Heart left ventricle (tissue), 16 donors: ENCODE measurements around the gene KRT17. TPM values are rescaled to one million over a fixed set of nuclear protein-coding genes. Genes with fewer than 3 reads are reported as not detected.
A peak's percentile ranks its signal among the peaks of the same experiment; 100 is the strongest.

Experiments used
- ATAC-seq, 4 donors: fragments of 200-7000 bp; cut with Tn5 transposase; one replicate each; pipeline ENCODE4 v1.9.1; 2020 to 2022; ENCODE audit warnings: moderate library complexity in 4 of 4, mild to moderate bottlenecking in 3 of 4, moderate number of reproducible peaks in 1 of 4
- DNase-seq, 5 donors: peaks; one replicate each; pipeline ENCODE4 v3.0.0-alpha.2; 2020
- H3K27ac ChIP-seq, 12 donors: fragments of 200-600 bp; sonication (generic) in 4 of 12; one replicate each; pipeline versions ENCODE4 v1.5.0 to v1.8.0; 2016 to 2022; ENCODE audit warnings: mild to moderate bottlenecking in 2 of 12
- H3K27me3 ChIP-seq, 9 donors: fragments of 200-600 bp; sonication (generic) in 2 of 9; one replicate each; pipeline versions ENCODE4 v1.5.1 to v1.8.0; 2016 to 2022; ENCODE audit warnings: mild to moderate bottlenecking in 3 of 9
- H3K36me3 ChIP-seq, 9 donors: fragments of 200-600 bp; sonication (generic) in 2 of 9; one replicate each; pipeline versions ENCODE4 v1.5.0 to v1.8.0; 2018 to 2022; ENCODE audit warnings: mild to moderate bottlenecking in 2 of 9
- H3K4me1 ChIP-seq, 12 donors: fragments of 200-600 bp; sonication (generic) in 4 of 12; one replicate each; pipeline versions ENCODE4 v1.5.0 to v1.8.0; 2016 to 2022; ENCODE audit warnings: mild to moderate bottlenecking in 3 of 12
- H3K4me3 ChIP-seq, 12 donors: fragments of 200-600 bp; sonication (generic) in 4 of 12; one replicate each; pipeline versions ENCODE4 v1.5.0 to v1.8.0; 2017 to 2022; ENCODE audit warnings: mild to moderate bottlenecking in 9 of 12, moderate library complexity in 4 of 12
- H3K9me3 ChIP-seq, 12 donors: fragments of 200-600 bp; sonication (generic) in 4 of 12; one replicate each; pipeline versions ENCODE4 v1.5.0 to v1.8.0; 2016 to 2022; ENCODE audit warnings: mild to moderate bottlenecking in 1 of 12
- POLR2A ChIP-seq, 2 donors: fragments of 450-650 bp; IDR thresholded peaks; one replicate each; pipeline ENCODE4 v1.6.1; 2017; ENCODE audit warnings: antibody characterized with exemption in 2 of 2, mild to moderate bottlenecking in 2 of 2, moderate library complexity in 2 of 2
- WGBS, 4 donors: extraction: QIAGEN DNeasy Blood & Tissue Kit in 2 of 4; methylation state at CpG; one replicate each; pipeline versions ENCODE4 v1.1.5 to v1.1.7; 2013 to 2018; 5-methylcytosine and 5-hydroxymethylcytosine counted together
- intact Hi-C, 10 donors: fragments of 100-400 bp; cut with DNase I; formaldehyde crosslinking; loops; one replicate each; pipeline versions ENCODE4 v1.11.1 to v1.14.2; 2022
- polyA plus RNA-seq, 2 donors: library from polyadenylated mRNA; stranded (reverse); fragments of 200-250 nt; gene quantifications; one replicate each; pipeline ENCODE4 v1.2.3, GENCODE V29; 2013
- total RNA-seq, 9 donors: library from RNA; depleted of rRNA in 2 of 9; stranded (reverse); fragments of >200 nt in 2 of 9; fragmentation: NEBNext Ultra II Directional in 3 of 9; extraction: Animal tissue kit (Norgen Biotek cat#: 25700) in 3 of 9; gene quantifications; one replicate each; pipeline versions ENCODE4 v1.1.0 to v1.2.4, GENCODE V29; 2016 to 2023
- TF ChIP-seq, protein P1 (sequence below), 12 donors: fragments of 200-600 bp; sonication (generic) in 4 of 12; IDR thresholded peaks; one replicate each; pipeline versions ENCODE4 v1.5.0 to v1.8.0; 2018 to 2022; ENCODE audit warnings: antibody characterized with exemption in 12 of 12, mild to moderate bottlenecking in 5 of 12
- donor health status: ischemic (EF 13 %, LVEDD 7.1; RV severe dilation, severe dysfunction).
- donor health status: healthy with polysubstance abuse.
- donor health status: DM: no; HTN: yes; CAD: no.
- donor health status: DM: no; HTN: no; CAD: no.
- donor health status: ischemic (EF 25% LVEDD 6.9; RV normal size, moderate dysfunction).
- donor health status: ischemic (EF 25% LVEDD 5.7; RV mildly dilated, moderate dysfunction).
- donor health status: healthy.
- donor health status: DM: yes; HTN: yes; CAD: no.
- donor health status: ischemic (EF 35%, LVEDD 5.7; RV mildly dilated, moderate dysfunction).
- donor health status: nonischemic (EF 11% LVEDD 7.7; RV severe dilation, severe dysfunction).
- donor health status: DM: yes; HTN: yes; CAD: no.
- donor health status: PGD.
- donor health status: ischemic (EF 29% LVEDD 5.4; RV normal size, mild dysfunction).
- donor health status: nonischemic (EF 23%, LVEDD 6.1; RV moderate dilation, normal function).

The KRT17 gene
- total and polyA plus RNA-seq, 11 donors, result 0.60 TPM; not detected in 10

GRCh38 chr17:41600318-41600717, 24.1 kb downstream of the KRT17 start:
- intact Hi-C loops, result no loop called here
- TF ChIP-seq POLR2A (IDR thresholded peaks at IDR 0.05), result no peak
- TF ChIP-seq, protein P1, sequence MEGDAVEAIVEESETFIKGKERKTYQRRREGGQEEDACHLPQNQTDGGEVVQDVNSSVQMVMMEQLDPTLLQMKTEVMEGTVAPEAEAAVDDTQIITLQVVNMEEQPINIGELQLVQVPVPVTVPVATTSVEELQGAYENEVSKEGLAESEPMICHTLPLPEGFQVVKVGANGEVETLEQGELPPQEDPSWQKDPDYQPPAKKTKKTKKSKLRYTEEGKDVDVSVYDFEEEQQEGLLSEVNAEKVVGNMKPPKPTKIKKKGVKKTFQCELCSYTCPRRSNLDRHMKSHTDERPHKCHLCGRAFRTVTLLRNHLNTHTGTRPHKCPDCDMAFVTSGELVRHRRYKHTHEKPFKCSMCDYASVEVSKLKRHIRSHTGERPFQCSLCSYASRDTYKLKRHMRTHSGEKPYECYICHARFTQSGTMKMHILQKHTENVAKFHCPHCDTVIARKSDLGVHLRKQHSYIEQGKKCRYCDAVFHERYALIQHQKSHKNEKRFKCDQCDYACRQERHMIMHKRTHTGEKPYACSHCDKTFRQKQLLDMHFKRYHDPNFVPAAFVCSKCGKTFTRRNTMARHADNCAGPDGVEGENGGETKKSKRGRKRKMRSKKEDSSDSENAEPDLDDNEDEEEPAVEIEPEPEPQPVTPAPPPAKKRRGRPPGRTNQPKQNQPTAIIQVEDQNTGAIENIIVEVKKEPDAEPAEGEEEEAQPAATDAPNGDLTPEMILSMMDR (IDR thresholded peaks at IDR 0.05), result no peak
- ATAC-seq (no peak), DNase-seq (peak in 1 of 5 donors; percentile 7)
- no peaks in the 10 kb centered on the region for H3K9me3 ChIP-seq
- no peak overlapping the region for H3K27ac ChIP-seq
- peaks cover 0 to 14% (median 0%) of the 10 kb centered on the region in 9 donors for H3K27me3 ChIP-seq
- H3K4me1 ChIP-seq, result no peaks in the 10 kb centered on the region
- H3K4me3 ChIP-seq, result no peak overlapping the region
- H3K36me3 ChIP-seq, result no peaks in the 10 kb centered on the region
- WGBS, 4 donors, result 61 to 72% (median 67%) methylated on average over 4 of the region's 4 CpGs

- TF ChIP-seq, protein P1 (IDR thresholded peaks at IDR 0.05), result no peak
- TF ChIP-seq POLR2A (IDR thresholded peaks at IDR 0.05), result no peak
- whole genome bisulfite sequencing, 4 donors, result 40 to 80% (median 61%) methylated on average over 1 of the region's 1 CpG
- no peak overlapping the region for H3K27ac ChIP-seq
- ATAC-seq, result no peak
- peaks cover 0 to 10% (median 0%) of the 10 kb centered on the region in 9 donors for H3K27me3 ChIP-seq
- H3K36me3 ChIP-seq, result no peaks in the 10 kb centered on the region
- intact Hi-C loops, result no loop called here
- no peak overlapping the region for H3K4me3 ChIP-seq
- DNase-seq, result peak in 1 of 5 donors; percentile 3
- H3K4me1 ChIP-seq, result no peaks in the 10 kb centered on the region
- H3K9me3 ChIP-seq, result no peaks in the 10 kb centered on the region
These were observed 24.7 kb downstream of the KRT17 start for GRCh38 chr17:41599680-41600079.

DNA sequence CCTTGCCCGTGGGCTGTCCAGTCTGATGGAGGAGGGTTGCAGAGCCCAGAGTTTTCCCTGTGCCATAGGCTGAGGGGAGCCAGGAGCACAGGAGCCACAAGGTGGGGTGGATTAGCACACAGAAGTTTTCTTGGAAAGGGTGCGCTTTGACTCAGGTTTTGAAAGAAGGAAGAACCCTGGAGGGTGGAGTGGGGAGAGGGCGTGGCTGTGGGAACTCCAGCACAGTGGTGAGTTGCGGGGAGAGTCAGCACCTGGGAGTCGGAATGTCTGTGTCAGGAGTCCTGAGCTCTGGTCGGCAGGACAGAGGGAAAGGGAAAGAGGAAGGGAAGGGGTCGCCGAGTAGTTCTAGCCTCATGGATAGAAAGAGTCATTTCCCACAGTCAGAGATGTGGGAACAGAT, 28.8 kb downstream of the KRT17 start:
- TF ChIP-seq, protein P1 (IDR thresholded peaks at IDR 0.05), result no peak
- no peak for TF ChIP-seq POLR2A (IDR thresholded peaks at IDR 0.05)
- Histone ChIP-seq H3K4me1 (no peaks in the 10 kb centered on the region), H3K27ac (no peak overlapping the region), H3K4me3 (no peak overlapping the region), H3K36me3 (no peaks in the 10 kb centered on the region), H3K27me3 (peaks cover 0 to 31% (median 4%) of the 10 kb centered on the region in 9 donors), H3K9me3 (no peaks in the 10 kb centered on the region)
- intact Hi-C loops, result no loop called here
- WGBS, 4 donors, result 73 to 75% (median 74%) methylated on average over 8 of the region's 8 CpGs
- peak in 1 of 5 donors; percentile 15 for DNase-seq
- ATAC-seq, result no peak

- no peaks in the 10 kb centered on the region for H3K9me3 ChIP-seq
- H3K4me3 ChIP-seq, result no peak overlapping the region
- no peaks in the 10 kb centered on the region for H3K4me1 ChIP-seq
- peaks cover 0 to 36% (median 4%) of the 10 kb centered on the region in 9 donors for H3K27me3 ChIP-seq
- H3K27ac ChIP-seq, result no peak overlapping the region
- ATAC-seq, result no peak
- intact Hi-C loops, result no loop called here
- 38 to 72% (median 47%) methylated on average over 3 of the region's 3 CpGs for WGBS, 4 donors
- no peaks in the 10 kb centered on the region for H3K36me3 ChIP-seq
- TF ChIP-seq, protein P1 (IDR thresholded peaks at IDR 0.05), result no peak
- TF ChIP-seq POLR2A (IDR thresholded peaks at IDR 0.05), result no peak
- no peak for DNase-seq
These were observed 29.9 kb downstream of the KRT17 start for GRCh38 chr17:41594363-41594915.
